Measurements from ENCODE around the gene PTPRR. TPM values are rescaled to one million over a fixed set of nuclear protein-coding genes. Genes with fewer than 3 reads are reported as not detected.

PTPRR gene
- total and polyA plus RNA-seq, 4 donors = 0.02 to 0.08 TPM; not detected in 2

DNA sequence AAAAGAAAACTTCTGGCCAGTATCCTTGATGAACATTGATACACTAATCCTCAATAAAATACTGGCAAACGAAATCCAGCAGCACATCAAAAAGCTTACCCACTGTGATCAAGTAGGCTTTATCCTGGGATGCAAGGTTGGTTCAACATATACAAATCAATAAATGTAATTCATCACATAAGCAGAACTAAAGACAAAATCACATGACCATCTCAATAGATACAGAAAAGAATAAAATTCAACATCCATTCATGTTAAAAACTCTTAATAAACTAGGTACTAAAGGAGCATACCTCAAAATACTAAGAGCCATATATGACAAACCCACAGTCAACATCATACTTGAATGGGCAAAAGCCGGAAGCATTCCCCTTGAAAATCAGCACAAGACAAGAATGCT is 211.5 kb downstream of the PTPRR start:
- TF ChIP-seq, protein P1, sequence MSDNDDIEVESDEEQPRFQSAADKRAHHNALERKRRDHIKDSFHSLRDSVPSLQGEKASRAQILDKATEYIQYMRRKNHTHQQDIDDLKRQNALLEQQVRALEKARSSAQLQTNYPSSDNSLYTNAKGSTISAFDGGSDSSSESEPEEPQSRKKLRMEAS (IDR thresholded peaks at IDR 0.05) = no peak
- TF ChIP-seq FOXA2 (IDR thresholded peaks at IDR 0.05) (no peak), RAD21 (IDR thresholded peaks at IDR 0.05) (no peak), RXRA (IDR thresholded peaks at IDR 0.05) (no peak), FOXA1 (IDR thresholded peaks at IDR 0.05) (no peak), EGR1 (IDR thresholded peaks at IDR 0.05; ENCODE audit: low read depth in 2 of 2) (no peak)
- TF ChIP-seq, protein P2, sequence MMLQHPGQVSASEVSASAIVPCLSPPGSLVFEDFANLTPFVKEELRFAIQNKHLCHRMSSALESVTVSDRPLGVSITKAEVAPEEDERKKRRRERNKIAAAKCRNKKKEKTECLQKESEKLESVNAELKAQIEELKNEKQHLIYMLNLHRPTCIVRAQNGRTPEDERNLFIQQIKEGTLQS (IDR thresholded peaks at IDR 0.05) = no peak
- TF ChIP-seq, protein P3, sequence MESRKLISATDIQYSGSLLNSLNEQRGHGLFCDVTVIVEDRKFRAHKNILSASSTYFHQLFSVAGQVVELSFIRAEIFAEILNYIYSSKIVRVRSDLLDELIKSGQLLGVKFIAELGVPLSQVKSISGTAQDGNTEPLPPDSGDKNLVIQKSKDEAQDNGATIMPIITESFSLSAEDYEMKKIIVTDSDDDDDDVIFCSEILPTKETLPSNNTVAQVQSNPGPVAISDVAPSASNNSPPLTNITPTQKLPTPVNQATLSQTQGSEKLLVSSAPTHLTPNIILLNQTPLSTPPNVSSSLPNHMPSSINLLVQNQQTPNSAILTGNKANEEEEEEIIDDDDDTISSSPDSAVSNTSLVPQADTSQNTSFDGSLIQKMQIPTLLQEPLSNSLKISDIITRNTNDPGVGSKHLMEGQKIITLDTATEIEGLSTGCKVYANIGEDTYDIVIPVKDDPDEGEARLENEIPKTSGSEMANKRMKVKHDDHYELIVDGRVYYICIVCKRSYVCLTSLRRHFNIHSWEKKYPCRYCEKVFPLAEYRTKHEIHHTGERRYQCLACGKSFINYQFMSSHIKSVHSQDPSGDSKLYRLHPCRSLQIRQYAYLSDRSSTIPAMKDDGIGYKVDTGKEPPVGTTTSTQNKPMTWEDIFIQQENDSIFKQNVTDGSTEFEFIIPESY (IDR thresholded peaks at IDR 0.05) = no peak
- TF ChIP-seq, protein P4, sequence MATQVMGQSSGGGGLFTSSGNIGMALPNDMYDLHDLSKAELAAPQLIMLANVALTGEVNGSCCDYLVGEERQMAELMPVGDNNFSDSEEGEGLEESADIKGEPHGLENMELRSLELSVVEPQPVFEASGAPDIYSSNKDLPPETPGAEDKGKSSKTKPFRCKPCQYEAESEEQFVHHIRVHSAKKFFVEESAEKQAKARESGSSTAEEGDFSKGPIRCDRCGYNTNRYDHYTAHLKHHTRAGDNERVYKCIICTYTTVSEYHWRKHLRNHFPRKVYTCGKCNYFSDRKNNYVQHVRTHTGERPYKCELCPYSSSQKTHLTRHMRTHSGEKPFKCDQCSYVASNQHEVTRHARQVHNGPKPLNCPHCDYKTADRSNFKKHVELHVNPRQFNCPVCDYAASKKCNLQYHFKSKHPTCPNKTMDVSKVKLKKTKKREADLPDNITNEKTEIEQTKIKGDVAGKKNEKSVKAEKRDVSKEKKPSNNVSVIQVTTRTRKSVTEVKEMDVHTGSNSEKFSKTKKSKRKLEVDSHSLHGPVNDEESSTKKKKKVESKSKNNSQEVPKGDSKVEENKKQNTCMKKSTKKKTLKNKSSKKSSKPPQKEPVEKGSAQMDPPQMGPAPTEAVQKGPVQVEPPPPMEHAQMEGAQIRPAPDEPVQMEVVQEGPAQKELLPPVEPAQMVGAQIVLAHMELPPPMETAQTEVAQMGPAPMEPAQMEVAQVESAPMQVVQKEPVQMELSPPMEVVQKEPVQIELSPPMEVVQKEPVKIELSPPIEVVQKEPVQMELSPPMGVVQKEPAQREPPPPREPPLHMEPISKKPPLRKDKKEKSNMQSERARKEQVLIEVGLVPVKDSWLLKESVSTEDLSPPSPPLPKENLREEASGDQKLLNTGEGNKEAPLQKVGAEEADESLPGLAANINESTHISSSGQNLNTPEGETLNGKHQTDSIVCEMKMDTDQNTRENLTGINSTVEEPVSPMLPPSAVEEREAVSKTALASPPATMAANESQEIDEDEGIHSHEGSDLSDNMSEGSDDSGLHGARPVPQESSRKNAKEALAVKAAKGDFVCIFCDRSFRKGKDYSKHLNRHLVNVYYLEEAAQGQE (IDR thresholded peaks at IDR 0.05) = no peak
- Histone ChIP-seq H3K27me3 (ENCODE audit: control insufficient read depth in 4 of 4, insufficient read depth in 4 of 4, low read length in 3 of 4) (no peaks in the 10 kb centered on the region), H3K9ac (ENCODE audit: low read depth in 1 of 2, low read length in 2 of 2) (no peak overlapping the region), H3K27ac (ENCODE audit: low read depth in 1 of 2, low read length in 2 of 2) (no peak overlapping the region), H3K4me3 (ENCODE audit: low read depth in 1 of 3, low read length in 3 of 3) (no peak overlapping the region), H3K4me1 (ENCODE audit: control insufficient read depth in 4 of 4, insufficient read depth in 4 of 4, low read length in 3 of 4) (peaks cover 0 to 4% (median 0%) of the 10 kb centered on the region in 4 donors), H3K36me3 (ENCODE audit: control insufficient read depth in 4 of 4, insufficient read depth in 3 of 4, low read depth in 1 of 4, low read length in 3 of 4) (no peaks in the 10 kb centered on the region), H3K9me3 (ENCODE audit: control insufficient read depth in 4 of 4, low read length in 3 of 4) (no peaks in the 10 kb centered on the region)
- no peak for DNase-seq (ENCODE audit: low spot score)
- WGBS = 65% methylated on average over 2 of the region's 2 CpGs

DNA sequence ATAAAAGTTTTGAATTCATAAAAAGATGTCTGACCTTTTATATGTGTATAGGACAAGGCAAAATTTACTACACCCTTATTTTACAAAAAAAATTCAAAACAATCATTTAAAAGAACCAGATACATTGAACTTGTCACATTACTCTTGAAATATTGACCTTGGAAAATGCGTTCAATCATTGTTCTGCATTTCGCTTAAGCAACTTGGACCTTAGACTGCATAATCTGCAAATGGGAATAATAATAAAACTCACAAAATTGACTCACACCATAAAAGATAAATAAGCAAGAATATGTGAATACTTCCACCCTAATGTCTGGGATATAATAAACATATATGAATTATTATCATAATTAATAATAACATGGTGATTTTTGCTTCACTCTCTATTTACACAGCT is 213.9 kb downstream of the PTPRR start:
- no peaks in the 10 kb centered on the region for H3K9me3 ChIP-seq (ENCODE audit: control insufficient read depth in 4 of 4, low read length in 3 of 4)
- no peak overlapping the region for H3K27ac ChIP-seq (ENCODE audit: low read depth in 1 of 2, low read length in 2 of 2)
- H3K4me1 ChIP-seq (ENCODE audit: control insufficient read depth in 4 of 4, insufficient read depth in 4 of 4, low read length in 3 of 4) = no peaks in the 10 kb centered on the region
- no peaks in the 10 kb centered on the region for H3K36me3 ChIP-seq (ENCODE audit: control insufficient read depth in 4 of 4, insufficient read depth in 3 of 4, low read depth in 1 of 4, low read length in 3 of 4)
- TF ChIP-seq HNF4A (conservative IDR thresholded peaks at IDR 0.05) (no peak), JUND (IDR thresholded peaks at IDR 0.05) (no peak), SP1 (IDR thresholded peaks at IDR 0.05) (no peak), TAF1 (conservative IDR thresholded peaks at IDR 0.05) (no peak)
- no peak for DNase-seq (ENCODE audit: low spot score)
- no peak overlapping the region for H3K4me3 ChIP-seq (ENCODE audit: low read depth in 1 of 3, low read length in 3 of 3)
- no peak overlapping the region for H3K9ac ChIP-seq (ENCODE audit: low read depth in 1 of 2, low read length in 2 of 2)
- whole genome bisulfite sequencing = 47% methylated on average over 2 of the region's 2 CpGs
- no peaks in the 10 kb centered on the region for H3K27me3 ChIP-seq (ENCODE audit: control insufficient read depth in 4 of 4, insufficient read depth in 4 of 4, low read length in 3 of 4)

DNA sequence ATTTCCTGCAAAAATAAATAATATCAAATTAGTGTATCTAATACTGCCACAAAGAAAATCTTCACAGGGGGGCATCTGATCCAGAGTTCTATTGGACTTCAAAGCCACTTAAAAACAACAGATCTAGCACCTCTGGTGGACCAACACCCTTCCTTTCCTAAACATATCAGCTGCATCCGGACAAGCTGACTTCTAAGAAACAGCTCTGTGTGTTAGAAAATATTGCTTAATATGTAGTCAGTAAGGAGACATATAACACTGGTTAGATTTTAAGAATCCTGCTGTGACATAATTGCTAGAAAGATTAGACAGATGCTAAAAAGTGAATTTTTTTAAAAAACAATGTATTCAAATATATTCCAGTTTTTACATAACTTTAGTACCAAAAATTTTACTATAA is 222.2 kb downstream of the PTPRR start:
- Histone ChIP-seq H3K9ac (ENCODE audit: low read depth in 1 of 2, low read length in 2 of 2) (no peak overlapping the region), H3K4me3 (ENCODE audit: low read depth in 1 of 3, low read length in 3 of 3) (no peak overlapping the region), H3K4me1 (ENCODE audit: control insufficient read depth in 4 of 4, insufficient read depth in 4 of 4, low read length in 3 of 4) (no peaks in the 10 kb centered on the region), H3K9me3 (ENCODE audit: control insufficient read depth in 4 of 4, low read length in 3 of 4) (peaks cover 0 to 3% (median 0%) of the 10 kb centered on the region in 4 donors), H3K27me3 (ENCODE audit: control insufficient read depth in 4 of 4, insufficient read depth in 4 of 4, low read length in 3 of 4) (no peaks in the 10 kb centered on the region), H3K27ac (ENCODE audit: low read depth in 1 of 2, low read length in 2 of 2) (no peak overlapping the region), H3K36me3 (ENCODE audit: control insufficient read depth in 4 of 4, insufficient read depth in 3 of 4, low read depth in 1 of 4, low read length in 3 of 4) (no peaks in the 10 kb centered on the region)
- WGBS = 68% methylated on average over 1 of the region's 1 CpG
- DNase-seq (ENCODE audit: low spot score) = no peak
- TF ChIP-seq SP1 (IDR thresholded peaks at IDR 0.05) (no peak), NR2F2 (IDR thresholded peaks at IDR 0.05) (no peak), EGR1 (IDR thresholded peaks at IDR 0.05; ENCODE audit: low read depth in 2 of 2) (no peak), HNF4G (IDR thresholded peaks at IDR 0.05) (no peak), RXRA (IDR thresholded peaks at IDR 0.05) (no peak), JUND (IDR thresholded peaks at IDR 0.05) (no peak)
- TF ChIP-seq, protein P4 (IDR thresholded peaks at IDR 0.05) = no peak
- TF ChIP-seq, protein P5, sequence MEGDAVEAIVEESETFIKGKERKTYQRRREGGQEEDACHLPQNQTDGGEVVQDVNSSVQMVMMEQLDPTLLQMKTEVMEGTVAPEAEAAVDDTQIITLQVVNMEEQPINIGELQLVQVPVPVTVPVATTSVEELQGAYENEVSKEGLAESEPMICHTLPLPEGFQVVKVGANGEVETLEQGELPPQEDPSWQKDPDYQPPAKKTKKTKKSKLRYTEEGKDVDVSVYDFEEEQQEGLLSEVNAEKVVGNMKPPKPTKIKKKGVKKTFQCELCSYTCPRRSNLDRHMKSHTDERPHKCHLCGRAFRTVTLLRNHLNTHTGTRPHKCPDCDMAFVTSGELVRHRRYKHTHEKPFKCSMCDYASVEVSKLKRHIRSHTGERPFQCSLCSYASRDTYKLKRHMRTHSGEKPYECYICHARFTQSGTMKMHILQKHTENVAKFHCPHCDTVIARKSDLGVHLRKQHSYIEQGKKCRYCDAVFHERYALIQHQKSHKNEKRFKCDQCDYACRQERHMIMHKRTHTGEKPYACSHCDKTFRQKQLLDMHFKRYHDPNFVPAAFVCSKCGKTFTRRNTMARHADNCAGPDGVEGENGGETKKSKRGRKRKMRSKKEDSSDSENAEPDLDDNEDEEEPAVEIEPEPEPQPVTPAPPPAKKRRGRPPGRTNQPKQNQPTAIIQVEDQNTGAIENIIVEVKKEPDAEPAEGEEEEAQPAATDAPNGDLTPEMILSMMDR (IDR thresholded peaks at IDR 0.05; ENCODE audit: low read depth, low read length, missing input control) = no peak
- TF ChIP-seq, protein P2 (IDR thresholded peaks at IDR 0.05) = no peak
- TF ChIP-seq, protein P1 (IDR thresholded peaks at IDR 0.05) = no peak

Data from liver (tissue), 9 donors.